Fibroblast of the conjunctiva (primary cell): ENCODE data around the gene OR51G2.
"Not testable (repeated sequence)": the region's sequence is repeated elsewhere in the genome, so short reads cannot be mapped to it uniquely, and the experiment has no call there.

Source experiments
- DNase-seq: peaks from one replicate; pipeline ENCODE4 v3.0.0-alpha.2; 2010; ENCODE audit warnings: low read depth

Gene OR51G2

DNA sequence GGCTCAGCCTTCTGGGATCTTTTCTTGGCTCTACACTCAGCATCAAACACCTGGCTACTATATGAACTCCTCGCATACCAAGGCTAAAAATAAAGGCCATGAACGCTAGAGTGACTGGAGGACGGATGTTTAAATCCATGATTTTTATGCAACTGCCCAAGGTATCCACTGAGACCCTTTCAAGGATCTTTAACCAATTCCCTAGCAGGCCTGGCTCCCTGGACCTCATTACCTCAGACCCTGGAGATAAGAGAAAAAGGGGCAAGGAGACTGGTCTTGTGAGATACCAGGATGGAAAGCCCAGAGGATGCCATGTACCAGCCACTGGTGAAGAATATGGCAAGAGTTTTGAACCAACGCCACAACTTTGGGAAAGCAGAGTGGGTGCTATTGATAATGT lies at the start of gene OR51G2:
OR51G2 (minus strand) TSS at position 101 of the 400 bp plus-strand sequence. CDS start 3,687 bp downstream, outside the sequence.
- no peak for DNase-seq

DNA sequence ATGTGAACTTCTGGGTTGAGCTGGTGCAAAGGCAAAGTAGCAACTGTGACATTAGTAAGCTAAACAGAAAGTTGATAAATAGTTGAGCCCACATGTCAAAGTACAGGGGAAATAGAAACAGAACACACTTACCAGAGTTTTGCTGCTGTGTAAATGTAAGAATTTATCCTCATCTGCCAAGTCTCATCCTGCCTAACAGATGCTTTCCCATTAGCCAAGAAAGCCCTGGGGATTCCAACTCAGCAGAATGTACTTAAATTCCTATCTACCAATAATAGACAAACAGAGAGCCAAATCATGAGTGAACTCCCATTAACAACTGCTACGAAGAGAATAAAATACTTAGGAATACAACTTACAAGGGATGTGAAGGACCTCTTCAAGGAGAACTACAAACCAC lies 43.7 kb upstream of the OR51G2 start:
- no peak for DNase-seq

DNA sequence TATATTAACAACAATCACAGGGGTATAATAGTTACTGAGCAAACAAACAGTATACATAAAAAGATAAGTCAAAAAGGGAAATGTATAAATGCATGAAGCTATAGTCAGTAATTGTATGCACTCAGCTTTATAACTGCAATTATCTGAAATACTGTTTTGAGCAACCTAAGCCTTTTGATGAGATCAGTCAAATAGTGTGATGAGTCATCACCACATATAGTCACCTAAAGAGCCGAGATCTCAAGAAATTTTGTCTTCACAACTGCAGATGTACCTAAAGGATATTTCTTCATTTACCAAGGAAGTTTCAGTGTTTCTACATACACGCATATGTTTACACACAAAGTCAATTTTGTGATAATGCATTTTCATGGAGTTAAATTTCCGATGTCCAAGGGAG lies 41.7 kb upstream of the OR51G2 start:
- no peak for DNase-seq

DNA sequence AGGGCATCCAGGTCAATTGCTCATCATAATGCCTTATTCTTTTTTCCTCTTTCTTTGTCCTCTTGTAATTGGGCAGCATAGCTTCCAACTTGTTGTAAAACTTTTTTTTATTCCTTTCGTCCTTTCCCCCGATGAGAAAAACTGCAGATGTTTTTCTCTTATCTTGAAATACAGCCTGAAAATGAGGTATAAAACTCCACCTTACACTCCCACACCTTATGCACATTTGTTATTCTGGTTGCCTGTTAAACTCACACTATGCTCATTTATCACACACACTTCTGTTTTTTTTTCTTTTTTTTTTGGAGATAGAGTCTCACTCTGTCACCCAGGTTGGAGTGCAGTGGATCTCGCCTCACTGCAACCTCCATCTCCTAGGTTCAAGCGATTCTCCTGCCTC lies 38.2 kb upstream of the OR51G2 start:
- no peak for DNase-seq

GRCh38 chr11:4955613-4956012 lies 36.5 kb upstream of the OR51G2 start, which contains the start of gene OR51A2:
Gene OR51A2 (minus strand): TSS chr11:4955713. CDS start chr11:4955713, 0 bp downstream.
- not testable (repeated sequence) for DNase-seq

GRCh38 chr11:4947505-4947904 lies 28.4 kb upstream of the OR51G2 start, which contains the start of gene OR51A4:
Gene OR51A4 (minus strand): TSS chr11:4947605. CDS start chr11:4947100, 505 bp downstream.
- no peak for DNase-seq

DNA sequence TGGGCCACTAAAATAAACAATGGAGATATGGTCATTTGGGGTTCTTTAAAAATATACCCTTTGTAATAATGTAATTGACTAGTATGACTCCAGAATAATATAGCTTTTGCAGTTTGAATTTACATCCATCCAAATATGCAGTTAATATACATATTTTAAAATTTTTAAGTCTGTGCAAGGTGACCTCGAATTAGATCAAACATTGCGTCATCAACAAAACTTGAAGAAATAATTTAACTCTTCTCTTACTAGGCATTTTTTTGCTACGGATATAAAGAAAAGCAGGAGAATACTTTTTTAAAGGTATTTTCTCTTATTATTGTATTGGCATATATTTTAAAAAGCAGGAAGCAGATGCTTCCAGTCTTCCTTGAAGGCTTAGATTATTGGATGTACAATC lies 17.6 kb upstream of the OR51G2 start:
- DNase-seq: no peak

DNA sequence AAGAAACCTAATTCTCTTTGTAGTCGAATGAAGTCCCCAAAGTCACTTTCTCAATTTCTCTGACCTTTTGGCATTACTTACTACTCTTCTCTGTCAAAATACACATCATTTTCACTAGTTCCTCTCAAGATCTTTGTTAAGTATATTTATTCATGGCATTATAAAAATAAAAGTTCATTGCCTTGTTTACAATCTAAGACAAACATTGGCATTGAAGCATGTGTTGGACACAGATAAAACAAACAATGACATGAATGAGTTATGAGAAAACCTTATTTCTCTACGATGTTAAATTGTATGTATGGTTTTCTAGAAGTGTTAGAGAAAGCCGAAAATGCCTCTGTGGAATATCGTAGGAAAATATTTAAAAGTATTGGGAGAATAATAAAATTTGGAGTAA lies 13.6 kb upstream of the OR51G2 start:
- DNase-seq: no peak

GRCh38 chr11:4926608-4927007 lies 7.5 kb upstream of the OR51G2 start:
- DNase-seq: no peak

- no peak for DNase-seq
Observed at GRCh38 chr11:4924239-4924638, 5.1 kb upstream of the OR51G2 start, which contains the start of gene OR51G1. Gene OR51G1 (minus strand): TSS chr11:4924339. CDS start chr11:4924339, 0 bp downstream.

- no peak for DNase-seq
Observed at GRCh38 chr11:4922304-4922703, 3.2 kb upstream of the OR51G2 start.

GRCh38 chr11:4921796-4922195 lies 2.6 kb upstream of the OR51G2 start:
- DNase-seq: no peak

- no peak for DNase-seq
Observed at GRCh38 chr11:4916581-4916980, 2.6 kb downstream of the OR51G2 start.

DNA sequence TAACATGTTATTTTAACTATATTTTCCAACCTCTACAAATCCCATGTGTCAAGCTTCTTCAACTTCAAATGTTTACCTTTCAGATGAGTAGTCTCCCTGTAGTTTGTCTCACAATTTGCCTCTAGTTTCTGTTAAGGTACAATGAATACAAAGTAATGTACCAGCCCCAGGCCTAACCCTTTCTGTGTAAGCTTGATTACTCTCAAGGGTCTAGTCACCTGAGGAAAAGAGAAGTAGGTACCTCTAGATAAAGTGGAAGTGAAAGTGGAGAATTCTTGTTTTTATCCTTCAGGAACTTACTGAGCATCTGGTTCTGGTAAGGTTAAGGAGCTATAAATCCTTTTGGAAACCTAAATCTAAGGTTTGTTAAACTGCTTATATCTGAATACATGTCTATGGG lies 15.7 kb downstream of the OR51G2 start, which contains the start of gene OR51A7:
OR51A7 (plus strand) TSS at position 300 of the 400 bp plus-strand sequence. CDS start 3,587 bp downstream, outside the sequence.
- DNase-seq: no peak

DNA sequence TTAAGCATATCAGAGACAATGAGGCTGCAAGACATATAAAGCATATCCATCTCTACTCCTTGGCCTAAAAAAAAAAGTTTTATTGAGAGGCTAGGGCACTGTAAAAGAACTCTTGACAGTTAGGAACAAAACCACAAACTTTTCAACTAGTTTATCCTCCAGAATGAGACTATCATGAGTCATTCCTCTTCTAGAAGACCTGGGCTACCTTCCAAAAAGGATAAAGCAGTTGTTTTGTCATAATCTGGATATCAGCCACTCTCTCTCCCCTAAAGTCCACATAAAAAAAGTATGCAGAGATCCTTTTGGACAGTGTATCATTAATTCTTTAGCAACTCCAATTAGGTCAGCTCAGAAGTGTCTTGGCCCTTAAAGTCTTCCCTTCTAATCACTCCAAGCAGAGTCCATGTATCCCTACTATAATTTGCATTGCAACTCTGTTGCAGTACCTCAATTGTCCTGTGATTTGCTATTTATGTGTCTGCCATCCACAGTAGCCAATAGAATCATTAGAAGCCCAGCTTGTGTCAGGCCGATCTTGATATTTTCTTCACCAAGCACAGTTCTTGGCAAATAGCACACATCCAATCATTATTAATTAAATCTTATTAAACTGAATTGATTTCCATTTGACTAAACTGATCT lies 27.0 kb downstream of the OR51G2 start:
- DNase-seq: peak; percentile 56

GRCh38 chr11:4890279-4890678 lies 28.9 kb downstream of the OR51G2 start:
- DNase-seq: no peak

- DNase-seq: no peak
Observed at GRCh38 chr11:4887591-4887990, 31.6 kb downstream of the OR51G2 start.

GRCh38 chr11:4886186-4886585 lies 33.0 kb downstream of the OR51G2 start:
- no peak for DNase-seq

- no peak for DNase-seq
Observed at GRCh38 chr11:4884361-4884760, 34.8 kb downstream of the OR51G2 start.

- no peak for DNase-seq
Observed at GRCh38 chr11:4882543-4882942, 36.6 kb downstream of the OR51G2 start.

GRCh38 chr11:4881860-4882500 lies 37.2 kb downstream of the OR51G2 start, which contains the start of gene OR51T1:
Gene OR51T1 (plus strand): TSS chr11:4881900. CDS start chr11:4881900, 0 bp downstream.
- no peak for DNase-seq

DNA sequence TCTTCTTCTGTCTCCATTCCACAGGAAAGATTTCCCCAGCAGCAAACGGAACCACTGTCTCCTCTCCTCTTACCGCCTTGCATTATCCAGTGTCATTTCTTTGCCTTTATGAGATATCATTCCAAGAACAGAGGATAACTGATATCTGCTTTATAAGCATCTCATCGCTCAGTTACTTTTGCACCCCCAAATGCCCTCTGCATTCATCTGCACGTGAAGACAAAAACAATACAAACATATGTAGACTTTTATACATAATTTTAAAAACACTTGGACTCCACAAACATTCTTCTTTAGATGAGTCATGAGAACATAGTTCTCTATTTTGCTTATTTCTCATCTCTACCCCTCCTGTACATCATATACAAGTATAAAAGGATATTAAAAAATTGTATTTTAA lies 38.0 kb downstream of the OR51G2 start:
- DNase-seq: no peak

DNA sequence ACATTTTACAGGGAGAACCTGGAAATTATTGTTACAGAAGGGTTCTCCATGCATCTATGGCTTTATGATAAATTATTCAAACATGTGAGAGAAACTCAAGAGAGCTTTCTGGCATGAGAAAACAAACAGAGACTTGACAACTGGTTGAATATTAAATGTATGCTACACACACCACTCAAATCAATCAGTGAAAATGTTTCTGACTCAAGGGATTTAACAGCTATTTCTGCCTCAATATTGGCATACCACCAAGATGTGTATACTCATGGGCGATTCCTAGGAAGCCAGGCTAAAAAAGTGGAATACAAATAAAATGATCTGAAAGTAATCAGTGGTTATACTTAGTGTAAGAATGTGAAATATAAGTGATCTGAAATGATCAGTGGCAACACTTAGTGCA lies 53.3 kb downstream of the OR51G2 start:
- no peak for DNase-seq
